ENCODE measurements around the gene CCDC170.

The CCDC170 gene

DNA sequence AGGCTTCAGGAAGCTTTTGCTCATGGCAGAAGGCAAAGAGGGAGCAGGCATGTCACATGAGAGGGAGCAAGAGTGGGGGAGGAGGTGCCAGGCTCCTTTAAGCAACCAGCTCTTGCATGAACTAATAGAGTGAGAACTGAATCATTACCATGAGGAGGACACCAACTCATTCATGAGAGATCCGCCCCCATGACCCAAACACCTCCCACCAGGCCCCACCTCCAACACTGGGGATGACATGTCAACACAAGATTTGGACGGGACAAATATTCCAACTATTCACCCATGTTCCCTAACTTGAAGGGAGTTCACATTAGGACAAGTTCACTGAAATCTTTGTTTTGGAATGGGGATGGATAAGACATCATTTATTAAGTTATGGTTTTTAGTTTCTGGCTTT lies 158.5 kb downstream of the CCDC170 start:
- Histone ChIP-seq H3K27ac (no peak overlapping the region), H3K9me3 (ENCODE audit: severe bottlenecking) (no peaks in the 10 kb centered on the region), H3K4me3 (ENCODE audit: low read depth, low read length) (no peak overlapping the region), H3K36me3 (no peaks in the 10 kb centered on the region), H3K27me3 (ENCODE audit: insufficient read depth, low read depth, severe bottlenecking) (no peaks in the 10 kb centered on the region)
- no peak for DNase-seq
- TF ChIP-seq, protein P1, sequence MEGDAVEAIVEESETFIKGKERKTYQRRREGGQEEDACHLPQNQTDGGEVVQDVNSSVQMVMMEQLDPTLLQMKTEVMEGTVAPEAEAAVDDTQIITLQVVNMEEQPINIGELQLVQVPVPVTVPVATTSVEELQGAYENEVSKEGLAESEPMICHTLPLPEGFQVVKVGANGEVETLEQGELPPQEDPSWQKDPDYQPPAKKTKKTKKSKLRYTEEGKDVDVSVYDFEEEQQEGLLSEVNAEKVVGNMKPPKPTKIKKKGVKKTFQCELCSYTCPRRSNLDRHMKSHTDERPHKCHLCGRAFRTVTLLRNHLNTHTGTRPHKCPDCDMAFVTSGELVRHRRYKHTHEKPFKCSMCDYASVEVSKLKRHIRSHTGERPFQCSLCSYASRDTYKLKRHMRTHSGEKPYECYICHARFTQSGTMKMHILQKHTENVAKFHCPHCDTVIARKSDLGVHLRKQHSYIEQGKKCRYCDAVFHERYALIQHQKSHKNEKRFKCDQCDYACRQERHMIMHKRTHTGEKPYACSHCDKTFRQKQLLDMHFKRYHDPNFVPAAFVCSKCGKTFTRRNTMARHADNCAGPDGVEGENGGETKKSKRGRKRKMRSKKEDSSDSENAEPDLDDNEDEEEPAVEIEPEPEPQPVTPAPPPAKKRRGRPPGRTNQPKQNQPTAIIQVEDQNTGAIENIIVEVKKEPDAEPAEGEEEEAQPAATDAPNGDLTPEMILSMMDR (IDR thresholded peaks at IDR 0.05; ENCODE audit: low read depth, low read length) = no peak

DNA sequence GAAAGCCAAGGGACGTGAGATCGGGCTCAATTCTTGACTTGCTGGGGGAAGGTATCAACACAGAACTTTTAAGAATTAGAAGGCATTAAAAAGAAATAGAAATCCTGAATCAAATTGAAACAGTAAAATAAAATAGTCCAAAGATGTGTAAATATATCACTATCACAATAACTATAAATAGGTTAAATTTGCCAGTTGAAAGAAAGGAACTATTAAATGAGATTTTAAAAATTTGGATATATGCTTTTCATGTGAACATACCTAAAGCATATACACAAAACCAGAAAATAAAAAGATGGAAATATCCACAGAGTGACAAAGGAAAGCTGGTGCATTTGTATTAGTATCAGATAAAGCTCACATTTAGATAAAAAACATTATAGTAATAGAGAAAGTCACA lies 161.3 kb downstream of the CCDC170 start:
- TF ChIP-seq, protein P1 (IDR thresholded peaks at IDR 0.05; ENCODE audit: low read depth, low read length) = no peak
- no peaks in the 10 kb centered on the region for H3K9me3 ChIP-seq (ENCODE audit: severe bottlenecking)
- H3K27ac ChIP-seq = no peak overlapping the region
- no peaks in the 10 kb centered on the region for H3K27me3 ChIP-seq (ENCODE audit: insufficient read depth, low read depth, severe bottlenecking)
- no peaks in the 10 kb centered on the region for H3K36me3 ChIP-seq
- no peak for DNase-seq
- no peak overlapping the region for H3K4me3 ChIP-seq (ENCODE audit: low read depth, low read length)

DNA sequence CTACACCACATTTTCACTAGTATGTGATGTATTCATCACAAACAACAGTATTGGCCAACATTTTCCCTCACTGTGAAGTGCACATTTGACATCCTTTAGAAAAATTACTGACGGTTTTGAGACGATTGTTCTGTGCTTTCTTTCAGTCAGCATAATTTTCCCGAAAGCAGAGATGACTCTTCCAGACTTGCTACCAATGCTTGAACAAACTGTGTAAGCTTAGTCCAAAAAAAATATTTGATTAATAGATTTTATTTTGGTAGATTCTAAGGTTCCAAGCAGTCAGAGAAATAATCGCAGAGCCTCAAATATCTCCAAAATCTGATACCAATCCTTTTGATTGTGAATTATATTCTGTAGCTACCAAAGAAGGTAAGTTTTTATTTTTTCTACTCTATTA lies 162.6 kb downstream of the CCDC170 start:
- no peak overlapping the region for H3K4me3 ChIP-seq (ENCODE audit: low read depth, low read length)
- TF ChIP-seq, protein P1 (IDR thresholded peaks at IDR 0.05; ENCODE audit: low read depth, low read length) = no peak
- H3K36me3 ChIP-seq = no peaks in the 10 kb centered on the region
- no peak overlapping the region for H3K27ac ChIP-seq
- no peak for DNase-seq
- H3K27me3 ChIP-seq (ENCODE audit: insufficient read depth, low read depth, severe bottlenecking) = no peaks in the 10 kb centered on the region
- no peaks in the 10 kb centered on the region for H3K9me3 ChIP-seq (ENCODE audit: severe bottlenecking)

DNA sequence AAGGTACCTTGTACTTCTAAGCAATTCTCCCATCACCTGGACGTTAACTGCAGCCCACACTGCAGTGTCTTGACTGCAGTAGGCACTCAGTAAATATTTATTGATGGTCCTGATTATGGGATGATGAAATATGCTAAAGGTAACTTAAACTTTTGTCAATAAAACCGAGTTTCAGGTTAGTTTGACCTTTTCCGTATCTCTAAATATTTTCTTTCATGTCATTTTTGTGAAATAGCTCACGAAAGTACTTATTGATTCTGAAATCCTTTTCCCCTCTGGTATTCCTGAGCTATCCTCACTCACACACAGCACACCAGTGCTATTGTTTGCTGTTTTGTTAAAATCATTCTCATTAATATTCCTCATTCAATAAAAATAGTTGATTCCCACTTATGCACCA lies 164.3 kb downstream of the CCDC170 start:
- no peak overlapping the region for H3K4me3 ChIP-seq (ENCODE audit: low read depth, low read length)
- TF ChIP-seq, protein P1 (IDR thresholded peaks at IDR 0.05; ENCODE audit: low read depth, low read length) = no peak
- no peak overlapping the region for H3K27ac ChIP-seq
- no peaks in the 10 kb centered on the region for H3K27me3 ChIP-seq (ENCODE audit: insufficient read depth, low read depth, severe bottlenecking)
- no peaks in the 10 kb centered on the region for H3K36me3 ChIP-seq
- H3K9me3 ChIP-seq (ENCODE audit: severe bottlenecking) = no peaks in the 10 kb centered on the region
- no peak for DNase-seq

DNA sequence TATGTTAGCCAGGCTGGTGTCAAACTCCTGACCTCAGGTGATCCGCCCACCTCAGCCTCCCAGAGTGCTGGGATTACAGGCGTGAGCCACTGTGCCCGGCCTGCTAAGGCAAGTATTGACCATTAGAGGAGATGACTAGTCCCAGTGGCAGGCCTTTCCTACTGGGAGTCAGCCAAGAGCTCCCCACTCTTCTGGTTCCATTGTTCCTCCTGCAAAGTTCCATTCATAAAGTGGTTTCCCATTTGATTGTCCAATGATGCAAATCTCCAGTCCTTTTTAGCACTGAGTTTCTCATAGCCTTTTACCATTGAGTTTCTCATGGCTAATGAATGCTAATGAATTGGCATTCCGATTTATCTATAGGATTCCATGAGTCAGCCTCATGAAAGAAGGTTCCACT lies 165.4 kb downstream of the CCDC170 start:
- Histone ChIP-seq H3K27ac (no peak overlapping the region), H3K4me3 (ENCODE audit: low read depth, low read length) (no peak overlapping the region), H3K27me3 (ENCODE audit: insufficient read depth, low read depth, severe bottlenecking) (no peaks in the 10 kb centered on the region), H3K9me3 (ENCODE audit: severe bottlenecking) (no peaks in the 10 kb centered on the region), H3K36me3 (no peaks in the 10 kb centered on the region)
- DNase-seq = no peak
- TF ChIP-seq, protein P1 (IDR thresholded peaks at IDR 0.05; ENCODE audit: low read depth, low read length) = no peak

DNA sequence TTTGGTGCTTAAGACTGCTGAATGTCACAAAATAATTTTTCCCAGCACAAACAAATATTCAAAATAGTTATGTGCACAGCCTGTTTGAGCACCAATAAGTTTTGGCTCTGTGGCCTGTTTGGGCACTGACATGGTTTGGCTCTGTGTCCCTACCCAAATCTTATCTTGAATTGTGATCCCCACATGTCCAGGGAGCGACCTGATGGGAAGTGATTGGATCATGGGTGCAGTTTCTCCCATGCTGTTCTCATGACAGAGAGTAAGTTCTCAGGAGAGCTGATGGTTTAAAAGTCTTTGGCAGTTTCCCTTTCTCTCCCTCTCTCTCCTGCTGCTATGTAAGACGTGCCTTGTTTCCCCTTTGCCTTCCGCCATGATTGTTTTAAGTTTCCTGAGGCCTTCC lies 167.7 kb downstream of the CCDC170 start:
- H3K27me3 ChIP-seq (ENCODE audit: insufficient read depth, low read depth, severe bottlenecking) = no peaks in the 10 kb centered on the region
- H3K4me3 ChIP-seq (ENCODE audit: low read depth, low read length) = no peak overlapping the region
- no peaks in the 10 kb centered on the region for H3K36me3 ChIP-seq
- no peak overlapping the region for H3K27ac ChIP-seq
- no peak for DNase-seq
- no peaks in the 10 kb centered on the region for H3K9me3 ChIP-seq (ENCODE audit: severe bottlenecking)
- TF ChIP-seq, protein P1 (IDR thresholded peaks at IDR 0.05; ENCODE audit: low read depth, low read length) = no peak

All from WERI-Rb-1 (cell line).